H1 (cell line): Measurements from ENCODE around the gene UBC. TPM values are rescaled to one million over a fixed set of nuclear protein-coding genes. Genes with fewer than 3 reads are reported as not detected.

ENCODE experiments used
- CTCF ChIA-PET: fragments of 300-600 bp; sonication (Branson Sonifier 250); formaldehyde crosslinking; loops from one replicate; lab custom pipeline; 2021; ENCODE audit not compliant: partially characterized antibody; lab: Charles Lee
- POLR2A ChIA-PET: fragments of 300-600 bp; sonication (Branson Sonifier 250); formaldehyde crosslinking; loops from one replicate; lab custom pipeline; 2021; ENCODE audit warnings: inconsistent platforms; ENCODE audit not compliant: partially characterized antibody; lab: Charles Lee
- DNase-seq, 2 experiments: peaks; one replicate each; pipeline versions ENCODE4 v3.0.0 to v3.0.0-alpha.2; 2010 to 2022; ENCODE audit warnings: low spot score in 2 of 2, low read depth in 1 of 2, mixed read lengths in 1 of 2
- FAIRE-seq: peaks from 2 replicates; lab custom pipeline; 2011; peaks lifted over from hg19 to GRCh38; lab: Jason Lieb, UNC
- H2AFZ ChIP-seq: 2 replicates; pipeline ENCODE4 v1.8.1; 2012; ENCODE audit warnings: low read length, inconsistent platforms
- H2AK5ac ChIP-seq: 2 replicates; pipeline ENCODE4 v1.6.1; 2013; ENCODE audit warnings: low read depth, low read length
- H2BK120ac ChIP-seq: replicated peaks from 2 replicates; pipeline ENCODE3; 2013; ENCODE audit warnings: low read depth, low read length, inconsistent platforms
- H2BK12ac ChIP-seq: 2 replicates; pipeline ENCODE4 v1.6.1; 2013; ENCODE audit warnings: low read depth, low read length
- H2BK15ac ChIP-seq: 2 replicates; pipeline ENCODE4 v1.6.1; 2013; ENCODE audit warnings: low read length
- H2BK20ac ChIP-seq: 2 replicates; pipeline ENCODE4 v1.6.1; 2013; ENCODE audit warnings: low read length
- H2BK5ac ChIP-seq: 2 replicates; pipeline ENCODE4 v1.6.1; 2013; ENCODE audit warnings: low read depth, low read length
- H3K14ac ChIP-seq: 2 replicates; pipeline ENCODE4 v1.6.1; 2013; ENCODE audit warnings: inconsistent platforms; ENCODE audit not compliant: insufficient read length
- H3K18ac ChIP-seq: 2 replicates; pipeline ENCODE4 v1.6.1; 2013; ENCODE audit warnings: low read length; ENCODE audit errors: extremely low read depth
- H3K23ac ChIP-seq: 2 replicates; pipeline ENCODE4 v1.6.1; 2013; ENCODE audit warnings: inconsistent platforms; ENCODE audit not compliant: insufficient read length
- H3K23me2 ChIP-seq: 2 replicates; pipeline ENCODE4 v1.6.1; 2013; ENCODE audit warnings: low read depth, low read length
- H3K27ac ChIP-seq: 2 replicates; pipeline ENCODE4 v1.6.1; 2011; ENCODE audit warnings: low read depth, low read length, inconsistent platforms
- H3K27me3 ChIP-seq, 4 experiments: replicated peaks in 1 of 4; 1 replicate in 1 of 4; 2 replicates in 3 of 4; pipeline versions ENCODE4 v1.6.1 to v1.8.1; 2011 to 2013; ENCODE audit warnings: low read length in 3 of 4, mild to moderate bottlenecking in 3 of 4, inconsistent platforms in 2 of 4, mixed read lengths in 2 of 4, moderate library complexity in 1 of 4; ENCODE audit not compliant: control insufficient read depth in 3 of 4, insufficient read depth in 3 of 4; ENCODE audit errors: extremely low read depth in 1 of 4
- H3K36me3 ChIP-seq, 4 experiments: 2 replicates each; pipeline versions ENCODE4 v1.6.1 to v1.8.1; 2011 to 2013; ENCODE audit warnings: mild to moderate bottlenecking in 4 of 4, low read length in 3 of 4, moderate library complexity in 2 of 4, control low read depth in 1 of 4, inconsistent platforms in 1 of 4; ENCODE audit not compliant: insufficient read depth in 4 of 4, control insufficient read depth in 2 of 4
- H3K4ac ChIP-seq: replicated peaks from 2 replicates; pipeline ENCODE3; 2013; ENCODE audit warnings: low read length, low read depth, mixed read lengths, inconsistent platforms; ENCODE audit not compliant: insufficient read length
- H3K4me1 ChIP-seq, 4 experiments: replicated peaks in 1 of 4; 1 replicate in 1 of 4; 2 replicates in 3 of 4; pipeline versions ENCODE4 v1.6.1 to v1.8.1; 2011 to 2013; ENCODE audit warnings: low read length in 3 of 4, inconsistent platforms in 2 of 4, mixed read lengths in 1 of 4; ENCODE audit not compliant: insufficient read depth in 4 of 4, control insufficient read depth in 3 of 4
- H3K4me2 ChIP-seq, 2 experiments: 2 replicates each; pipeline versions ENCODE4 v1.6.1 to v1.8.1; 2011 to 2013; ENCODE audit warnings: low read depth in 2 of 2, low read length in 2 of 2, control low read depth in 1 of 2, inconsistent platforms in 1 of 2, mild to moderate bottlenecking in 1 of 2; ENCODE audit not compliant: insufficient read depth in 1 of 2
- H3K4me3 ChIP-seq, 4 experiments: fragments of 200-600, 300-600 bp in 1 of 4; sonication (generic), shearing (Covaris generic), sonication (Bioruptor Twin) in 1 of 4; 2 replicates each; pipeline versions ENCODE4 v1.5.1 to v1.8.1; 2011 to 2016; ENCODE audit warnings: low read length in 4 of 4, low read depth in 3 of 4, control low read depth in 2 of 4, inconsistent platforms in 2 of 4, mild to moderate bottlenecking in 2 of 4, mixed read lengths in 1 of 4, moderate library complexity in 1 of 4; ENCODE audit not compliant: insufficient read depth in 2 of 4; ENCODE audit errors: extremely low read depth in 1 of 4
- H3K56ac ChIP-seq: replicated peaks from 2 replicates; pipeline ENCODE3; 2013; ENCODE audit warnings: low read depth, mild to moderate bottlenecking, mixed read lengths, low read length, inconsistent platforms; ENCODE audit not compliant: insufficient read length
- H3K79me1 ChIP-seq: 2 replicates; pipeline ENCODE4 v1.6.1; 2013; ENCODE audit warnings: low read depth, low read length, control low read depth
- H3K79me2 ChIP-seq, 2 experiments: 2 replicates each; pipeline versions ENCODE4 v1.6.1 to v1.8.1; 2012 to 2013; ENCODE audit warnings: low read length in 2 of 2, mild to moderate bottlenecking in 2 of 2, inconsistent platforms in 1 of 2; ENCODE audit not compliant: insufficient read depth in 2 of 2, control insufficient read depth in 1 of 2
- H3K9ac ChIP-seq, 4 experiments: replicated peaks in 1 of 4; 1 replicate in 1 of 4; 2 replicates in 3 of 4; pipeline versions ENCODE4 v1.6.1 to v1.8.1; 2011 to 2013; ENCODE audit warnings: low read depth in 3 of 4, low read length in 3 of 4, control low read depth in 2 of 4, mild to moderate bottlenecking in 2 of 4, moderate library complexity in 2 of 4, inconsistent platforms in 1 of 4; ENCODE audit errors: extremely low read depth in 1 of 4
- H3K9me3 ChIP-seq, 2 experiments: 2 replicates each; pipeline versions ENCODE4 v1.6.1 to v1.8.1; 2012 to 2013; ENCODE audit warnings: mild to moderate bottlenecking in 2 of 2, moderate library complexity in 2 of 2, control low read depth in 1 of 2, inconsistent platforms in 1 of 2, low read depth in 1 of 2, low read length in 1 of 2, mixed read lengths in 1 of 2; ENCODE audit not compliant: insufficient read depth in 2 of 2
- H4K20me1 ChIP-seq, 2 experiments: replicated peaks in 1 of 2; 2 replicates each; pipeline versions ENCODE3 to v1.8.1; 2011 to 2013; ENCODE audit warnings: inconsistent platforms in 2 of 2, low read length in 2 of 2, mild to moderate bottlenecking in 1 of 2; ENCODE audit not compliant: insufficient read depth in 2 of 2, control insufficient read depth in 1 of 2
- H4K5ac ChIP-seq: 2 replicates; pipeline ENCODE4 v1.6.1; 2013; ENCODE audit warnings: low read length, low read depth, mixed read lengths, inconsistent platforms; ENCODE audit not compliant: insufficient read length
- H4K8ac ChIP-seq: 2 replicates; pipeline ENCODE4 v1.8.0; 2013; ENCODE audit warnings: mild to moderate bottlenecking, moderate library complexity, low read length, inconsistent platforms; ENCODE audit not compliant: insufficient read depth; ENCODE audit errors: extremely low read depth
- H4K91ac ChIP-seq: replicated peaks from 2 replicates; pipeline ENCODE3; 2013; ENCODE audit warnings: low read length, mixed read lengths, inconsistent platforms; ENCODE audit not compliant: insufficient read length
- BACH1 ChIP-seq: IDR thresholded peaks from 2 replicates; pipeline ENCODE4 v1.6.1; 2012; ENCODE audit warnings: low read length, improper control_type of control experiment
- CTBP2 ChIP-seq: IDR thresholded peaks from 2 replicates; pipeline ENCODE4 v1.7.0; 2011; ENCODE audit warnings: borderline replicate concordance, mild to moderate bottlenecking, moderate library complexity, mixed read lengths, low read length; ENCODE audit not compliant: insufficient read depth, insufficient read length
- PHF8 ChIP-seq: fragments of 200-600 bp; sonication (generic); conservative IDR thresholded peaks from 2 replicates; pipeline ENCODE4 v1.7.1; 2012; ENCODE audit warnings: low read depth, mild to moderate bottlenecking, inconsistent platforms, low read length, moderate library complexity
- TAF1 ChIP-seq: IDR thresholded peaks from 2 replicates; pipeline ENCODE4 v1.6.1; 2011; ENCODE audit warnings: mild to moderate bottlenecking, low read depth, low read length
- WGBS, 2 experiments: shearing (Covaris generic) in 1 of 2; methylation state at CpG; one replicate each; pipeline versions ENCODE4 v1.1.6 to v1.1.7; 2013 to 2015; ENCODE audit warnings: low lambda C conversion rate in 2 of 2, mixed read lengths in 2 of 2, inconsistent platforms in 1 of 2, low coverage in 1 of 2, missing lambda C conversion rate in 1 of 2; ENCODE audit not compliant: insufficient replicate concordance in 2 of 2, insufficient coverage in 1 of 2, insufficient read length in 1 of 2; ENCODE audit errors: extremely low coverage in 1 of 2, missing lambda C conversion rate in 1 of 2; 5-methylcytosine and 5-hydroxymethylcytosine counted together
- polyA plus RNA-seq, 7 experiments: library from polyadenylated mRNA; depleted of rRNA in 3 of 7; stranded (reverse) in 5 of 7; unstranded in 2 of 7; fragments of >200 nt in 5 of 7; fragments of 200-250 nt in 2 of 7; gene quantifications; 1 replicate in 5 of 7; 2 replicates in 1 of 7; 4 replicates in 1 of 7; pipeline versions ENCODE4 v1.2.1 to v1.2.3, GENCODE V29; 2011 to 2013; ENCODE audit warnings: missing spikeins in 2 of 7, mixed read lengths in 2 of 7
- total RNA-seq: library from RNA; stranded (reverse); fragmentation: NEBNext Ultra II Directional; extraction: Animal tissue kit (Norgen Biotek cat#: 25700); gene quantifications from 2 replicates; pipeline ENCODE4 v1.2.1, GENCODE V29; 2021
- TF ChIP-seq, protein P1 (sequence below): IDR thresholded peaks from 2 replicates; pipeline ENCODE4 v1.6.1; 2012; ENCODE audit warnings: inconsistent platforms

The UBC gene
- total and polyA plus RNA-seq, 2 of the 8 experiments (the other 6 are each of a cell fraction or from before 2014, with no cell fraction given): 559 to 749 TPM

DNA sequence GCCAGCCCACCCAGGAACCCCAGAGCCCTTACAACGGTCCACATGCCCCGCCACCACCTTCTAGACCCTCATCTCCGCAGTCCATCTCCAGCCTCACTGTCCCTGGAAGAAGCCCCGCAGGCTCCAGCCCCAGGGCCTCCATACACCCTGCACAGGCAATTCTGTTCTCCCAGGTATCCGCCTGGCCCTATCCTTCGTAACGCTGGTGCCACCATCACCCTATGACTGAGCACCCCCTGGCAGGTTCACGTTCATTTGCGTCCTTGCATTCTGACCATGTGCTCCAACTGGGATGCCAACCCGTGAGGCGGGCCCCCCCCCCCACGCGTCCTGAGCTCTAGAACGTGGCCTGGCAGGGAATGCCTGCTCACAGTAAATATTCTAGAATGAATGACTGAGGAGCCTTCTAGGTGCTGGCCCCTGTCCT lies 50.1 kb downstream of the UBC start:
- Histone ChIP-seq H4K20me1 (peaks cover 0 to 3% of the 10 kb centered on the region in 2 experiments), H3K23ac (no peak overlapping the region), H4K91ac (peak overlapping the region; percentile 30), H2AFZ (peak overlapping the region; percentile 76; the same call in 1 of the 2 replicates), H3K23me2 (peaks cover 9% of the 10 kb centered on the region; the same call in 1 of the 2 replicates), H3K4me3 (peak overlapping the region in 3 of 4 experiments; percentile 10 to 95 (median 24); a peak in 4 of 8 replicates), H3K4me2 (peak overlapping the region; percentile 64 to 86), H3K27ac (0 out of 2 replicates have a peak overlapping the region, but pooled peaks have one; percentile 34), H3K9ac (peak overlapping the region in 1 of 4 experiments; percentile 2; a peak in 3 of 7 replicates), H3K79me2 (peaks cover 0 to 5% of the 10 kb centered on the region in 2 experiments; a peak in 1 of 4 replicates), H3K4ac (peak overlapping the region; percentile 73), H3K14ac (no peak overlapping the region), H4K8ac (peak overlapping the region; percentile 95; the same call in 1 of the 2 replicates), H3K4me1 (peaks cover 0 to 24% (median 12%) of the 10 kb centered on the region in 4 experiments; a peak in 6 of 7 replicates), H2BK15ac (peak overlapping the region; percentile 78; the same call in 1 of the 2 replicates), H3K56ac (no peak overlapping the region), H3K27me3 (peaks cover 0 to 4% (median 0%) of the 10 kb centered on the region in 4 experiments; a peak in 2 of 7 replicates), H2BK12ac (peak overlapping the region; percentile 96; the same call in 1 of the 2 replicates), H2BK20ac (peak overlapping the region; percentile 77; the same call in 1 of the 2 replicates), H3K18ac (peak overlapping the region; percentile 71; the same call in 1 of the 2 replicates), H3K9me3 (no peaks in the 10 kb centered on the region), H2BK5ac (peak overlapping the region; percentile 92; the same call in 1 of the 2 replicates), H3K36me3 (peaks cover 0 to 2% (median 0%) of the 10 kb centered on the region in 4 experiments; a peak in 1 of 8 replicates), H4K5ac (peak overlapping the region; percentile 27), H3K79me1 (no peaks in the 10 kb centered on the region), H2BK120ac (no peak overlapping the region), H2AK5ac (peak overlapping the region; percentile 96; the same call in 1 of the 2 replicates)
- 83% methylated on average over 14 of the region's 14 CpGs; no CpG with 5 or more reads in 1 of the 2 experiments for WGBS, 2 experiments
- DNase-seq (no peak), FAIRE-seq (no peak)
- ChIA-PET CTCF (interaction anchor here (1.6 kb wide), 1 partner anchor 42 kb away, joined by 4 read pairs; no protein-coding TSS in a partner anchor), POLR2A (interaction anchor here (1.1 to 1.6 kb wide), 6 partner anchors 8 to 51 kb away, joined by 3 to 8 read pairs (median 4); partner anchors contain the start of gene UBC)
- TF ChIP-seq BACH1 (no peak), CTBP2 (no peak), TAF1 (no peak), PHF8 (no peak)
- TF ChIP-seq, protein P1, sequence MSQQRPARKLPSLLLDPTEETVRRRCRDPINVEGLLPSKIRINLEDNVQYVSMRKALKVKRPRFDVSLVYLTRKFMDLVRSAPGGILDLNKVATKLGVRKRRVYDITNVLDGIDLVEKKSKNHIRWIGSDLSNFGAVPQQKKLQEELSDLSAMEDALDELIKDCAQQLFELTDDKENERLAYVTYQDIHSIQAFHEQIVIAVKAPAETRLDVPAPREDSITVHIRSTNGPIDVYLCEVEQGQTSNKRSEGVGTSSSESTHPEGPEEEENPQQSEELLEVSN: peak; percentile 5; the same call in 1 of the 2 replicates
